K562 (cell line): Measurements from ENCODE around the gene HSD11B2. TPM values are rescaled to one million over a fixed set of nuclear protein-coding genes. Genes with fewer than 3 reads are reported as not detected.

Source experiments
- ATAC-seq: fragments of 200-7000 bp; cut with Tn5 transposase; 3 replicates; pipeline ENCODE4 v1.9.1; 2020; ENCODE audit warnings: moderate library complexity
- BruUV-seq: library from RNA; stranded (reverse); fragments of 400-500 nt; replicated peaks from 2 replicates; lab custom pipeline; 2021; lab: Mats Ljungman, UMichigan
- CTCF ChIA-PET: fragments of 300-600 bp; formaldehyde crosslinking; extraction: SDS; loops from one replicate; lab custom pipeline; 2021; ENCODE audit warnings: low intra/inter-chr PET ratio; lab: Yijun Ruan, JAX
- POLR2A ChIA-PET: fragments of 300-600, 350-650 bp; sonication (Branson Sonifier 250); formaldehyde crosslinking; extraction: SDS; loops from one replicate; lab custom pipeline; 2021; ENCODE audit warnings: antibody characterized with exemption, inconsistent platforms; lab: Yijun Ruan, JAX
- DNase-seq, 4 experiments: peaks; one replicate each; pipeline versions ENCODE4 v3.0.0 to v3.0.0-alpha.2; 2011 to 2018; ENCODE audit warnings: low spot score in 3 of 4, mixed read lengths in 3 of 4; ENCODE audit errors: extremely low read depth in 1 of 4
- FAIRE-seq: peaks from 2 replicates; lab custom pipeline; 2011; peaks lifted over from hg19 to GRCh38; lab: Jason Lieb, UNC
- H2AFZ ChIP-seq: 2 replicates; pipeline ENCODE4 v1.6.0; 2011; ENCODE audit warnings: low read depth, low read length, control low read depth, inconsistent platforms
- H3K27ac ChIP-seq: fragments of 200-600 bp; 3 replicates; pipeline ENCODE4 v1.8.0; 2011; ENCODE audit warnings: low read depth, mild to moderate bottlenecking, control low read depth, inconsistent platforms, low read length, moderate library complexity, mixed read lengths; ENCODE audit errors: extremely low read depth
- H3K27me3 ChIP-seq, 2 experiments: fragments of 300-600 bp in 1 of 2; 2 replicates in 1 of 2; 3 replicates in 1 of 2; pipeline versions ENCODE4 v1.6.0 to v1.8.0; 2011; ENCODE audit warnings: inconsistent platforms in 2 of 2, low read length in 2 of 2, mild to moderate bottlenecking in 1 of 2, mixed read lengths in 1 of 2, moderate library complexity in 1 of 2; ENCODE audit not compliant: control insufficient read depth in 2 of 2, insufficient read depth in 2 of 2
- H3K36me3 ChIP-seq: fragments of 300-600 bp; 3 replicates; pipeline ENCODE4 v1.8.0; 2011; ENCODE audit warnings: mild to moderate bottlenecking, low read length, inconsistent platforms; ENCODE audit not compliant: control insufficient read depth, insufficient read depth
- H3K4me1 ChIP-seq, 2 experiments: fragments of 200-600 bp in 1 of 2; replicated peaks in 1 of 2; 2 replicates in 1 of 2; 3 replicates in 1 of 2; pipeline versions ENCODE4 v1.5.1 to v1.8.0; 2011; ENCODE audit warnings: inconsistent platforms in 2 of 2, low read length in 2 of 2, mild to moderate bottlenecking in 1 of 2, mixed read lengths in 1 of 2, moderate library complexity in 1 of 2; ENCODE audit not compliant: control insufficient read depth in 2 of 2, insufficient read depth in 2 of 2
- H3K4me2 ChIP-seq: 2 replicates; pipeline ENCODE4 v1.6.1; 2011; ENCODE audit warnings: low read length, control low read depth, inconsistent platforms, mixed read lengths; ENCODE audit not compliant: insufficient read depth
- H3K4me3 ChIP-seq: fragments of 200-600 bp; sonication (generic), shearing (Covaris generic); 2 replicates; pipeline ENCODE4 v1.5.1; 2016; ENCODE audit warnings: control low read depth, inconsistent platforms
- H3K79me2 ChIP-seq: fragments of 200-600 bp; 3 replicates; pipeline ENCODE4 v1.8.0; 2011; ENCODE audit warnings: low read length, inconsistent platforms; ENCODE audit not compliant: control insufficient read depth, insufficient read depth
- H3K9ac ChIP-seq, 2 experiments: 2 replicates each; pipeline versions ENCODE4 v1.6.0 to v1.6.1; 2011; ENCODE audit warnings: low read depth in 2 of 2, low read length in 2 of 2, control low read depth in 1 of 2, inconsistent platforms in 1 of 2, mild to moderate bottlenecking in 1 of 2, mixed read lengths in 1 of 2; ENCODE audit not compliant: insufficient read depth in 1 of 2
- H3K9me1 ChIP-seq: one replicate; pipeline ENCODE4 v1.6.0; 2011; ENCODE audit warnings: inconsistent platforms, mild to moderate bottlenecking, low read length, moderate library complexity; ENCODE audit not compliant: control insufficient read depth, insufficient read depth
- H3K9me3 ChIP-seq: replicated peaks from 2 replicates; pipeline ENCODE4 v1.5.1; 2011; ENCODE audit warnings: low read depth, low read length, inconsistent platforms; ENCODE audit not compliant: control insufficient read depth, insufficient read depth
- H4K20me1 ChIP-seq: replicated peaks from 2 replicates; pipeline ENCODE4 v1.6.1; 2011; ENCODE audit warnings: low read length, inconsistent platforms, mixed read lengths; ENCODE audit not compliant: control insufficient read depth, insufficient read depth
- CEBPB ChIP-seq: fragments of 450-650 bp; IDR thresholded peaks from 2 replicates; pipeline ENCODE4 v1.6.1; 2016; ENCODE audit warnings: missing genetic modification characterization, missing compliant biosample characterization
- HNRNPH1 ChIP-seq: fragments of 200-400 bp; formaldehyde crosslinking; optimal IDR thresholded peaks from 2 replicates; pipeline ENCODE3; 2017; ENCODE audit warnings: low read depth, mild to moderate bottlenecking, low read length, moderate library complexity
- NCOR1 ChIP-seq: fragments of 450-650 bp; IDR thresholded peaks from 2 replicates; pipeline ENCODE4 v1.6.1; 2016; ENCODE audit warnings: mild to moderate bottlenecking, moderate library complexity
- NR2C1 ChIP-seq, 2 experiments: fragments of 450-650 bp; IDR thresholded peaks; 2 replicates each; pipeline ENCODE4 v1.6.1; 2017; ENCODE audit warnings: mild to moderate bottlenecking in 2 of 2, antibody characterized with exemption in 1 of 2, inconsistent platforms in 1 of 2, missing compliant biosample characterization in 1 of 2, missing genetic modification characterization in 1 of 2
- SIN3A ChIP-seq, 2 experiments: fragments of 150-350 bp in 1 of 2; IDR thresholded peaks; 2 replicates each; pipeline ENCODE4 v1.6.1; 2011 to 2016; ENCODE audit warnings: borderline replicate concordance in 2 of 2, low read depth in 2 of 2, low read length in 2 of 2, mild to moderate bottlenecking in 2 of 2, moderate library complexity in 2 of 2; ENCODE audit not compliant: control insufficient read depth in 1 of 2
- TARDBP ChIP-seq: fragments of 450-650 bp; IDR thresholded peaks from 2 replicates; pipeline ENCODE4 v1.6.1; 2016
- TBL1XR1 ChIP-seq, 2 experiments: IDR thresholded peaks; 2 replicates each; pipeline ENCODE4 v1.6.1; 2012; ENCODE audit warnings: improper control_type of control experiment in 2 of 2, low read length in 2 of 2, mild to moderate bottlenecking in 1 of 2
- ZNF444 ChIP-seq: fragments of 250-450 bp; sonication (Bioruptor Pico); IDR thresholded peaks from 2 replicates; pipeline ENCODE4 v1.4.0; 2020; ENCODE audit warnings: mild to moderate bottlenecking, moderate library complexity
- ZNF707 ChIP-seq: fragments of 250-450 bp; sonication (Bioruptor Pico); conservative IDR thresholded peaks from 2 replicates; pipeline ENCODE4 v1.8.0; 2022; ENCODE audit warnings: inconsistent platforms, mild to moderate bottlenecking, moderate library complexity
- WGBS: fragments of 100-300 bp; shearing (Covaris generic); methylation state at CpG from one replicate; pipeline ENCODE4 v1.1.6; 2016; ENCODE audit warnings: low coverage, mixed read lengths; ENCODE audit not compliant: insufficient coverage; ENCODE audit errors: missing lambda C conversion rate; 5-methylcytosine and 5-hydroxymethylcytosine counted together
- in situ Hi-C: fragments of 300-500 bp; cut with MboI; formaldehyde crosslinking; loops from 4 replicates; pipeline ENCODE4 v1.15.0; 2018; ENCODE audit warnings: inconsistent platforms, mixed read lengths
- intact Hi-C: fragments of 100-400 bp; cut with micrococcal nuclease; formaldehyde crosslinking; loops from 2 replicates; pipeline ENCODE4 v1.14.2; 2022
- polyA plus RNA-seq, 8 experiments: library from polyadenylated mRNA; depleted of rRNA in 4 of 8; stranded (reverse) in 5 of 8; unstranded in 3 of 8; fragments of >200 nt; fragmentation: Nextera tagmentation in 2 of 8; fragmentation: Illumina TruSeq in 1 of 8; extraction: Ambion mirVana in 2 of 8; extraction: Trizol in 1 of 8; gene quantifications; 2 replicates each; pipeline versions ENCODE4 v1.2.1 to v1.2.3, GENCODE V29; 2011 to 2014; ENCODE audit warnings: inconsistent platforms in 1 of 8, missing spikeins in 1 of 8
- total RNA-seq, 7 experiments: library from RNA; depleted of rRNA in 6 of 7; stranded (reverse); fragments of >200 nt in 6 of 7; fragmentation: Illumina TruSeq in 2 of 7; extraction: Trizol in 2 of 7; gene quantifications; 2 replicates each; pipeline versions ENCODE4 v1.2.1 to v1.2.3, GENCODE V29; 2011 to 2021; ENCODE audit warnings: low replicate concordance in 1 of 7

HSD11B2 gene
- total and polyA plus RNA-seq, 9 of the 15 experiments (the other 6 are each of a cell fraction or from before 2014, with no cell fraction given) = 0.08 to 2.0 (median 0.79) TPM

GRCh38 chr16:67423611-67424260 lies 7.2 kb upstream of the HSD11B2 start:
- Histone ChIP-seq H4K20me1 (peaks cover 5% of the 10 kb centered on the region), H3K9me3 (no peaks in the 10 kb centered on the region), H3K27ac (no peak overlapping the region), H2AFZ (peak overlapping the region; percentile 36; the same call in 1 of the 2 replicates), H3K4me2 (no peak overlapping the region), H3K27me3 (peaks cover 5 to 15% of the 10 kb centered on the region in 2 experiments; a peak in 3 of 5 replicates), H3K9me1 (no peaks in the 10 kb centered on the region), H3K4me1 (peaks cover 0 to 2% of the 10 kb centered on the region in 2 experiments; a peak in 2 of 5 replicates), H3K36me3 (no peaks in the 10 kb centered on the region), H3K79me2 (no peaks in the 10 kb centered on the region), H3K4me3 (no peak overlapping the region), H3K9ac (no peak overlapping the region)
- TF ChIP-seq ZNF707 (CRISPR knock-in tag) = no peak
- TF ChIP-seq ZNF444 (CRISPR knock-in tag) = no peak
- no peak for TF ChIP-seq NCOR1
- no peak for TF ChIP-seq SIN3A (IDR thresholded peaks at IDR 0.05; ENCODE audit: borderline replicate concordance in 2 of 2, control insufficient read depth in 1 of 2, low read depth in 2 of 2, low read length in 2 of 2)
- TF ChIP-seq TARDBP = no peak
- no peak for TF ChIP-seq NR2C1 (IDR thresholded peaks at IDR 0.05)
- TF ChIP-seq NR2C1 (tag; IDR thresholded peaks at IDR 0.05) = no peak
- no peak for TF ChIP-seq HNRNPH1
- TF ChIP-seq TBL1XR1 (IDR thresholded peaks at IDR 0.05; ENCODE audit: low read length in 2 of 2) = no peak
- TF ChIP-seq CEBPB (tag) = peak; percentile 50; the same call in 1 of the 2 replicates
- ChIA-PET CTCF (no interaction called here), POLR2A (interaction anchor here (0.5 to 0.8 kb wide), 4 partner anchors 62 to 137 kb away, joined by 3 to 4 read pairs (median 3); no protein-coding TSS in a partner anchor)
- no peak for ATAC-seq
- in situ Hi-C loops (loop anchor here (25.0 kb wide), 1 partner anchor 461 kb away; the partner anchor contains the start of gene CES3), intact Hi-C loops (loop anchor here (10.0 kb wide), 1 partner anchor 91 kb away; no protein-coding TSS in a partner anchor)
- BruUV-seq = no TSS peak
- DNase-seq = no peak
- 10% methylated on average over 9 of the region's 9 CpGs for WGBS
- FAIRE-seq = no peak
